Measurements from ENCODE around the gene CRISPLD2.

The CRISPLD2 gene

DNA sequence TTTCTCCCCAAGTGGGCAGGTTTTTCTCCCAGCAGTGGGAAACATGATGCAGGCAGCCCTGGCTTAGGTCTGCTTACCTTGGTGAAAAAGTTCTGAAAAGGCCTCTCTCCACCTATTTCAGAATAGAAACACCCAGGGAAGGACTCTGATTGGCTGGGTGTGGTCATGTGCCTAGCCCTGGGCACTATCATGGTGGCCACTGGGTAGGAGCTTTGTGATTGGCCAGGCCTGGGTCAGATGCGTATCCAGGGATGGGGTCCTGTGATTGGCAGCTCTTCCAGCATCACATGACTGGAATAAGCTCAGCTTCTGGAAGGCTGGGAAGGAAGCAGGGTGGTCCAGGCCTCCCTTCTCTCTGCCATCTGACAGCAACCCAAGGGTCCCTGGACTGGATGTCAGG, 138.0 kb downstream of the CRISPLD2 start:
- no peak for DNase-seq (ENCODE audit: low spot score)
